GM21447 (cell line): Measurements from ENCODE around the gene SLC16A3.
A peak's percentile ranks its signal among the peaks of the same experiment; 100 is the strongest.
"Not testable (repeated sequence)": the region's sequence is repeated elsewhere in the genome, so short reads cannot be mapped to it uniquely, and the experiment has no call there.

Experiments used
- ATAC-seq: cut with Tn5 transposase; IDR thresholded peaks from one replicate; pipeline ENCODE4 v1.9.1; 2021; ENCODE audit not compliant: unreplicated experiment

SLC16A3 gene

GRCh38 chr17:82228842-82229697, at the start of gene SLC16A3:
Gene SLC16A3 (plus strand): TSS chr17:82229042. CDS start chr17:82236009, 6,967 bp downstream.
- ATAC-seq, result peak; percentile 41

- ATAC-seq, result no peak
Observed at GRCh38 chr17:82179412-82179811, 49.4 kb upstream of the SLC16A3 start.

- ATAC-seq, result no peak
Observed at GRCh38 chr17:82179946-82180475, 48.8 kb upstream of the SLC16A3 start.

- ATAC-seq, result no peak
Observed at GRCh38 chr17:82180776-82181528, 47.9 kb upstream of the SLC16A3 start.

GRCh38 chr17:82184761-82185160, 44.1 kb upstream of the SLC16A3 start:
- no peak for ATAC-seq

GRCh38 chr17:82186221-82186620, 42.6 kb upstream of the SLC16A3 start:
- no peak for ATAC-seq

- ATAC-seq, result no peak
Observed at GRCh38 chr17:82187500-82187899, 41.3 kb upstream of the SLC16A3 start.

GRCh38 chr17:82188001-82188961, 40.6 kb upstream of the SLC16A3 start:
- no peak for ATAC-seq

- not testable (repeated sequence) for ATAC-seq
Observed at GRCh38 chr17:82193050-82193449, 35.8 kb upstream of the SLC16A3 start.

GRCh38 chr17:82193520-82194220, 35.2 kb upstream of the SLC16A3 start:
- ATAC-seq, result no peak

- ATAC-seq, result no peak
Observed at GRCh38 chr17:82194765-82195164, 34.1 kb upstream of the SLC16A3 start.

GRCh38 chr17:82195675-82196672, 32.9 kb upstream of the SLC16A3 start:
- ATAC-seq, result no peak

- ATAC-seq, result no peak
Observed at GRCh38 chr17:82198092-82198491, 30.8 kb upstream of the SLC16A3 start.

GRCh38 chr17:82199496-82199895, 29.3 kb upstream of the SLC16A3 start:
- ATAC-seq, result no peak

GRCh38 chr17:82200135-82200534, 28.7 kb upstream of the SLC16A3 start:
- ATAC-seq, result no peak

GRCh38 chr17:82200743-82201497, 27.9 kb upstream of the SLC16A3 start:
- no peak for ATAC-seq

- no peak for ATAC-seq
Observed at GRCh38 chr17:82201498-82201910, 27.3 kb upstream of the SLC16A3 start.

- ATAC-seq, result no peak
Observed at GRCh38 chr17:82202981-82203380, 25.9 kb upstream of the SLC16A3 start.
